ENCODE results near the gene LMTK3.

The LMTK3 gene

DNA sequence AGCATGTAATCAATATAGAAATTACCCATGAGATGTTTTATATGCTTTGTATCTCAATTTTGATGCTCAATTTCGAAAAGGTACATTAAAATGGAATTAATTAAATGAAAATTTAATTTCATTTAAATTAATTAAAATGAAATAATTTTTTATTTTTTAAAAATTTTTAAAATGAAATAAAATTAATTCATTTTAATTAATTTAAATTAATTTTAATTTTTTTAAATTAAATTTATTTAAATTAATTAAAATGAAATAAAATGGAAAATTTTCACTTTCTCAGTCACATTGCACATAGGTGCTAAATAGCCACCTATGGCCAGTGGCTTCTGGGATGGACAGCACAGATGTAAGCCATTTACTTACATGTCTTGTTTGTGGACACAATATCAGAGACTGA, 36.1 kb upstream of the LMTK3 start:
- Histone ChIP-seq H3F3A (ENCODE audit: control insufficient read depth, insufficient read depth) (no peaks in the 10 kb centered on the region), H3K4me3 (ENCODE audit: low read length) (no peak overlapping the region), H3K9me2 (replicated peaks; ENCODE audit: control insufficient read depth, low read length) (no peaks in the 10 kb centered on the region), H3K27ac (ENCODE audit: low read depth, low read length) (no peak overlapping the region), H4K20me1 (ENCODE audit: control insufficient read depth, insufficient read depth, low read depth, low read length) (no peaks in the 10 kb centered on the region), H3K4me1 (ENCODE audit: control insufficient read depth, low read length) (no peaks in the 10 kb centered on the region), H3K9me3 (ENCODE audit: control insufficient read depth, insufficient read depth, low read length) (no peaks in the 10 kb centered on the region), H3K79me2 (ENCODE audit: control insufficient read depth, low read length) (no peaks in the 10 kb centered on the region), H3K36me3 (ENCODE audit: control insufficient read depth, low read length) (no peaks in the 10 kb centered on the region), H3K27me3 (ENCODE audit: control insufficient read depth, low read length) (peaks cover 11% of the 10 kb centered on the region), H3K4me2 (ENCODE audit: low read length) (no peak overlapping the region)
- TF ChIP-seq EZH2phosphoT487 (IDR thresholded peaks at IDR 0.05; ENCODE audit: borderline replicate concordance, low read length) (no peak), CTCF (IDR thresholded peaks at IDR 0.05; ENCODE audit: low read depth, low read length, poor library complexity, severe bottlenecking) (no peak)

DNA sequence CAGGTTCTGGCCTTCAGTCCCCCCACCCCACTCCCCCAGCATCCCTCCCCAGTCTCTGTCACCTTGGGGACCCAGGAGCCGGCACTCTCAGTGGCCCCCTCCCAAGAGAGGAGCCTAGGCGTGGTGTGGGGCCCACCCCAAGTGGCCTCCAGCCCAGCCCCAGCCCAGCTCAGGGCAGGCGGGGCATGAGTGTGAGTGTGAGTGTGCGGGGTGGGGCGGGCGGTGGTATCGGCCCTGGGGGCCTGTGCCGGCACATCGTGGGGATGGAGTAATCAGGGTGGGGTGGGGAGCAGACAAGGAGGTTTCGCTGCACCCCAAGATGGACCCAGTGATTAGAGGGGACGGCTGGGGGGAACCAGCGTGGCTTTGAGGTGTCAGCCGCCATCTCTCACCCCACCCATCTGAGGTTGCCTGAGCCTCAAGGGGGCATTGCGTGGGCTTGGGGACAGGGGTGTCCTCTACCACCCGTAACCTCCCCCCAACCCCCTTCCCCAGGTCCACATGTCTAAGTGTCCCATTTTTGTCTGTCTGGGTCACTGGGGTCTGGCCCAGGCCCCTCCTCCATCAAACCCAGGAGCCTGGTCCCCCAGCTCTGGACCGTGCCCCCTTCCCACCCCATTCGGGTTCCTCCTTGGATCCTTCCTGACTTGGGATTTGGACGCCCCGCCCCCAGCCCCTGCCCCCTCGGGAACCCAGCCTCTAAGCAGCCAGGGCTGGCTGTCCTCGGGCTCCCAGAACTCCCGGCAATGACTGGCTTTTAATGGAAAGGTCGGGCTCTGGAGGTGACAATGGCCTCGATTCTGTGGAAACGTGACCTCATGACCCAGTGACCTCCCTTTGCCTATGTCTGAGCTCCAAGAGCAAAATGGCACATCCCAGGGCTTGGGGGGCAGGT, 33.5 kb upstream of the LMTK3 start:
- Histone ChIP-seq H3K36me3 (ENCODE audit: control insufficient read depth, low read length) (no peaks in the 10 kb centered on the region), H3K79me2 (ENCODE audit: control insufficient read depth, low read length) (no peaks in the 10 kb centered on the region), H3K4me3 (ENCODE audit: low read length) (no peak overlapping the region), H4K20me1 (ENCODE audit: control insufficient read depth, insufficient read depth, low read depth, low read length) (no peaks in the 10 kb centered on the region), H3K4me1 (ENCODE audit: control insufficient read depth, low read length) (no peaks in the 10 kb centered on the region), H3K4me2 (ENCODE audit: low read length) (no peak overlapping the region), H3K27me3 (ENCODE audit: control insufficient read depth, low read length) (peaks cover 9% of the 10 kb centered on the region), H3K27ac (ENCODE audit: low read depth, low read length) (no peak overlapping the region), H3K9me2 (replicated peaks; ENCODE audit: control insufficient read depth, low read length) (no peaks in the 10 kb centered on the region), H3K9me3 (ENCODE audit: control insufficient read depth, insufficient read depth, low read length) (no peaks in the 10 kb centered on the region), H3F3A (ENCODE audit: control insufficient read depth, insufficient read depth) (no peaks in the 10 kb centered on the region)
- TF ChIP-seq EZH2phosphoT487 (IDR thresholded peaks at IDR 0.05; ENCODE audit: borderline replicate concordance, low read length) = no peak
- no peak for TF ChIP-seq CTCF (IDR thresholded peaks at IDR 0.05; ENCODE audit: low read depth, low read length, poor library complexity, severe bottlenecking)

DNA sequence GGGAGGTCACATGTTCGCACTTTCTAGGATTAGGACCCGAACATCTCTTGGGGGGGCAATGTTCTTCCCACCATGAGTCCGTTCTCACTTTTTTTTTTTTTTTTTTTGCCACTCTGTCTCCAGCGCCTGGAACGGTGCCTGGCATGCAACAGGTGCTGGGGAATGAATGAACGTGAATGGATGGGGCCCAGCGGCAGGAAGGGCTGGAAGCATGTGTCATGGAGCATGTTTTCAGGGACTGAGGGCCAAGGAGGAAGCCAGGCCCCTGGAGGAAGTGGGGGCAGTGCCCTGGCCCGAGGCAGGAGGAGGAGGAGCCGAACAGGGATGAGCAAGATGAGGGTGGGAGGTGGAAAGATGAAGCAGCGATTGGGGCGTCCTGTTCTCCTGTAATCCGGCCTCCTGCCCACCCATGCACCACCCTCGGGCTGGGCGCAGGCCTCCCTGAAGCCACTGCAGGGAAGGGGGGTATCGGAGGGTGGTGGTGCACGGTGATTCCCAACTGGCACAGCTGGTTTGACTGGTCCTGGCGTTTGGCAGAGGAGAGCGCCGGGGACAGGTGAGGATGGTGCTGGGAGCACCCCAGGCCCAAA, 31.6 kb upstream of the LMTK3 start:
- H3K27ac ChIP-seq (ENCODE audit: low read depth, low read length) = no peak overlapping the region
- H3K4me2 ChIP-seq (ENCODE audit: low read length) = no peak overlapping the region
- no peaks in the 10 kb centered on the region for H3F3A ChIP-seq (ENCODE audit: control insufficient read depth, insufficient read depth)
- no peaks in the 10 kb centered on the region for H3K27me3 ChIP-seq (ENCODE audit: control insufficient read depth, low read length)
- H3K79me2 ChIP-seq (ENCODE audit: control insufficient read depth, low read length) = no peaks in the 10 kb centered on the region
- TF ChIP-seq CTCF (IDR thresholded peaks at IDR 0.05; ENCODE audit: low read depth, low read length, poor library complexity, severe bottlenecking) = no peak
- TF ChIP-seq EZH2phosphoT487 (IDR thresholded peaks at IDR 0.05; ENCODE audit: borderline replicate concordance, low read length) = no peak
- no peaks in the 10 kb centered on the region for H3K9me2 ChIP-seq (replicated peaks; ENCODE audit: control insufficient read depth, low read length)
- no peak overlapping the region for H3K4me3 ChIP-seq (ENCODE audit: low read length)
- H3K36me3 ChIP-seq (ENCODE audit: control insufficient read depth, low read length) = no peaks in the 10 kb centered on the region
- no peaks in the 10 kb centered on the region for H4K20me1 ChIP-seq (ENCODE audit: control insufficient read depth, insufficient read depth, low read depth, low read length)
- H3K4me1 ChIP-seq (ENCODE audit: control insufficient read depth, low read length) = no peaks in the 10 kb centered on the region
- H3K9me3 ChIP-seq (ENCODE audit: control insufficient read depth, insufficient read depth, low read length) = no peaks in the 10 kb centered on the region
